Measurements from ENCODE around the gene MTERF2. TPM values are rescaled to one million over a fixed set of nuclear protein-coding genes. Genes with fewer than 3 reads are reported as not detected.
A peak's percentile ranks its signal among the peaks of the same experiment; 100 is the strongest.

Gene MTERF2
- total RNA-seq, 4 donors from 2014 or later: 5.0 to 24.6 (median 13.7) TPM

DNA sequence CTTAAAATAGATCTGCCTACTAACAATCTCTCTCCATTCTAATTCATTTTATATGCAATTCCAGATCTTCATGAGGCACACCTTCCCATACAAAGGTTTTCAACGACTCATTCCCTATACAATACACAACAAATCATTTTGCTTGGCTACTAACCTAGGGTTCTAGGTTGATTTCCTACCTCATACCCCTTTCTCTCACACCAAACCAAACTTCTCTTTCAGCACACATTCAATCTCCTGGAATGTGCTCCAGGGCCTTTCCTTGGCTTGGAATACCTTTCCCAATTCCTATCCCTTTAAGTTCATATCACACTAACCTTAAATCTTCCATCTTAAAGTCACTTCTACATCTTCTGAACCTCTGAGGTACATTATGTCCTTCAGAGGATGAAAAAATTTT lies 38.7 kb upstream of the MTERF2 start:
- ATAC-seq (no peak), DNase-seq (no peak)
- H3K4me3 ChIP-seq: no peak overlapping the region
- peaks cover 34 to 52% of the 10 kb centered on the region in 2 donors for H3K4me1 ChIP-seq
- TF ChIP-seq, protein P1, sequence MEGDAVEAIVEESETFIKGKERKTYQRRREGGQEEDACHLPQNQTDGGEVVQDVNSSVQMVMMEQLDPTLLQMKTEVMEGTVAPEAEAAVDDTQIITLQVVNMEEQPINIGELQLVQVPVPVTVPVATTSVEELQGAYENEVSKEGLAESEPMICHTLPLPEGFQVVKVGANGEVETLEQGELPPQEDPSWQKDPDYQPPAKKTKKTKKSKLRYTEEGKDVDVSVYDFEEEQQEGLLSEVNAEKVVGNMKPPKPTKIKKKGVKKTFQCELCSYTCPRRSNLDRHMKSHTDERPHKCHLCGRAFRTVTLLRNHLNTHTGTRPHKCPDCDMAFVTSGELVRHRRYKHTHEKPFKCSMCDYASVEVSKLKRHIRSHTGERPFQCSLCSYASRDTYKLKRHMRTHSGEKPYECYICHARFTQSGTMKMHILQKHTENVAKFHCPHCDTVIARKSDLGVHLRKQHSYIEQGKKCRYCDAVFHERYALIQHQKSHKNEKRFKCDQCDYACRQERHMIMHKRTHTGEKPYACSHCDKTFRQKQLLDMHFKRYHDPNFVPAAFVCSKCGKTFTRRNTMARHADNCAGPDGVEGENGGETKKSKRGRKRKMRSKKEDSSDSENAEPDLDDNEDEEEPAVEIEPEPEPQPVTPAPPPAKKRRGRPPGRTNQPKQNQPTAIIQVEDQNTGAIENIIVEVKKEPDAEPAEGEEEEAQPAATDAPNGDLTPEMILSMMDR (IDR thresholded peaks at IDR 0.05 in 4 of 5, conservative IDR thresholded peaks at IDR 0.05 in 1 of 5): no peak
- TF ChIP-seq POLR2A (IDR thresholded peaks at IDR 0.05): no peak
- no peaks in the 10 kb centered on the region for H3K27me3 ChIP-seq
- no peaks in the 10 kb centered on the region for H3K9me3 ChIP-seq
- intact Hi-C loops (cut with DNase I; ENCODE audit: low total_unique reads) (loop anchor here (1.0 kb wide), 1 partner anchor 70 kb away; the partner anchor contains the start of gene TMEM263), in situ Hi-C loops (cut with MboI; ENCODE audit: low sequenced_read_pairs in 4 of 4) (no loop called here)
- no peaks in the 10 kb centered on the region for H3K36me3 ChIP-seq
- peak overlapping the region in 3 of 4 donors; percentile 2 to 14 (median 8) for H3K27ac ChIP-seq

DNA sequence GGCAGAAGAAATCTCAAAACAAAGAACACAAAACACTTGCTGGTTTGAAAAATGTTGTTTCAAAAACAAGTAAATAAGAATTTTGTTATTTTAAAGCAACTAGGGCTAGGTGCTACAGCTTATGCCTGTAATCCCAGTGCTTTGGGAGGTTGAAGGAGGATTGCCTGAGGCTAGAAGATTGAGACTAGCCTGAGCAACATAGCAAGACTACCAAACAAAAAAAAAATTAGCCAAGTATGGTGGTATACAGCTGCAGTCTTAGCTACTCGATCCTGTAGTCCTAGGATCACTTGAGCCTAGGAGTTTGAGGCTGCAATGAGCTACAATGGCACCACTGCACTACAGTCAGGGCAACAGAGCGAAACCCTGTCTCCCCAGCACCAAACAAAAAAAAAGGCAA lies 32.6 kb upstream of the MTERF2 start:
- in situ Hi-C loops (cut with MboI; ENCODE audit: low sequenced_read_pairs in 4 of 4) (no loop called here), intact Hi-C loops (cut with DNase I; ENCODE audit: low total_unique reads) (no loop called here)
- no peaks in the 10 kb centered on the region for H3K27me3 ChIP-seq
- no peak for DNase-seq
- no peak overlapping the region for H3K27ac ChIP-seq
- H3K9me3 ChIP-seq: no peaks in the 10 kb centered on the region
- H3K4me3 ChIP-seq: no peak overlapping the region
- peaks cover 0 to 5% of the 10 kb centered on the region in 2 donors for H3K36me3 ChIP-seq
- TF ChIP-seq POLR2A (IDR thresholded peaks at IDR 0.05): no peak
- TF ChIP-seq, protein P1 (IDR thresholded peaks at IDR 0.05 in 4 of 5, conservative IDR thresholded peaks at IDR 0.05 in 1 of 5): no peak
- no peak for ATAC-seq
- H3K4me1 ChIP-seq: peaks cover 0 to 5% of the 10 kb centered on the region in 2 donors

DNA sequence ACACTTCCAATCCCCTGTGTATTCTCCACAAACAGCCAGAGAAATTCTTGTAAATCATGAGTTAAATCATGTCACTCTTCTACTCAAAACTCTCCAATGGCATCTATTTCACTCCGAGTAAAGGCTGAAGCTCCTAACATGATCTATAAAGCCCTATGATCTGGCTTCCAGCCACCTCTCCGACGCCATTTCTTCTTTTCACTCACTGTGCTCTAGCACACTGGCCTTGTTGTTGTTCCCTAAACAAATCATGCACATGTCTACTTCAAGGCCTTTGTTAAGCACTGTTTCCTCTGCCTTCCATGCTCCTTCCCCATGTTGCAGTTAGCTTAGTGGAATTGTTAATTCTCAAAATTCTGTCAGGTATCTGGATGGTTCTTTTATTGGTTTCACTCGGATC lies 30.1 kb upstream of the MTERF2 start:
- H3K36me3 ChIP-seq: peaks cover 0 to 5% of the 10 kb centered on the region in 2 donors
- H3K4me1 ChIP-seq: peaks cover 0 to 5% of the 10 kb centered on the region in 2 donors
- no peaks in the 10 kb centered on the region for H3K27me3 ChIP-seq
- H3K4me3 ChIP-seq: no peak overlapping the region
- DNase-seq: no peak
- no peaks in the 10 kb centered on the region for H3K9me3 ChIP-seq
- TF ChIP-seq POLR2A (IDR thresholded peaks at IDR 0.05): no peak
- TF ChIP-seq, protein P1 (IDR thresholded peaks at IDR 0.05 in 4 of 5, conservative IDR thresholded peaks at IDR 0.05 in 1 of 5): no peak
- intact Hi-C loops (cut with DNase I; ENCODE audit: low total_unique reads): no loop called here
- no peak overlapping the region for H3K27ac ChIP-seq
- no peak for ATAC-seq
- in situ Hi-C loops (cut with MboI; ENCODE audit: low sequenced_read_pairs in 4 of 4): no loop called here

DNA sequence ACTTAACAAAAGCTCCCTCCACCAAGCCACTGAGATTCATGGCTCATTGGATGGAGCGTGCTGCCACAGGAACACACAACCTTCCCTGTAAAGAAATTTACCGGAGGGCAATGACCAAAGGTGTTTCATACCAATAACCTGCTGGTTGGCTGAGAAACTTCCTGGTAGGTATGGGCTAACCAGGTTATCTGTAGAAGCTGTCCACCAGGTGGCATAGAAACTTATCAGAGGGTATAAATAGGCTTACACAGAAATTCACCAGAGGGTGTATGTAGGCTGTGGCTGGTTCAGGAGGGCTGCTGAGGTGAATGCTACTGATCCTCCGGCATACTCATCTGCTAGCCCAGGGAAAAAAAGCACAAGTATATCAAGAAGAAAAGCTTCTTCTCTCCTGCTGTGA lies 27.1 kb upstream of the MTERF2 start:
- Histone ChIP-seq H3K4me3 (no peak overlapping the region), H3K36me3 (peaks cover 0 to 5% of the 10 kb centered on the region in 2 donors), H3K9me3 (no peaks in the 10 kb centered on the region), H3K27ac (no peak overlapping the region), H3K27me3 (no peaks in the 10 kb centered on the region), H3K4me1 (peaks cover 0 to 5% of the 10 kb centered on the region in 2 donors)
- intact Hi-C loops (cut with DNase I; ENCODE audit: low total_unique reads): loop anchor here (5.0 kb wide), 1 partner anchor 88 kb away; no protein-coding TSS in a partner anchor
- ATAC-seq (peak; percentile 42 to 78), DNase-seq (no peak)
- TF ChIP-seq POLR2A (IDR thresholded peaks at IDR 0.05): no peak
- TF ChIP-seq, protein P1 (IDR thresholded peaks at IDR 0.05 in 4 of 5, conservative IDR thresholded peaks at IDR 0.05 in 1 of 5): peak in 2 of 5 experiments; percentile 13 to 31
- in situ Hi-C loops (cut with MboI; ENCODE audit: low sequenced_read_pairs in 4 of 4): no loop called here
